Heart right ventricle (tissue), 16 donors: ENCODE data around the gene PURB. TPM values are rescaled to one million over a fixed set of nuclear protein-coding genes. Genes with fewer than 3 reads are reported as not detected.
A peak's percentile ranks its signal among the peaks of the same experiment; 100 is the strongest.

Experiments
- ATAC-seq, 8 donors: fragments of 200-7000 bp; cut with Tn5 transposase; one replicate each; pipeline ENCODE4 v1.9.1; 2020; ENCODE audit warnings: mild to moderate bottlenecking in 8 of 8, moderate library complexity in 8 of 8, moderate number of reproducible peaks in 1 of 8
- DNase-seq, 2 donors: peaks; one replicate each; pipeline ENCODE4 v3.0.0-alpha.2; 2020
- H3K27ac ChIP-seq, 10 donors: fragments of 200-600 bp; sonication (generic) in 2 of 10; one replicate each; pipeline versions ENCODE4 v1.5.0 to v1.8.0; 2020 to 2022; ENCODE audit warnings: mild to moderate bottlenecking in 3 of 10
- H3K27me3 ChIP-seq, 7 donors: fragments of 200-600 bp; one replicate each; pipeline ENCODE4 v1.8.0; 2021 to 2022; ENCODE audit warnings: mild to moderate bottlenecking in 2 of 7
- H3K36me3 ChIP-seq, 9 donors: fragments of 200-600 bp; sonication (generic) in 1 of 9; one replicate each; pipeline versions ENCODE4 v1.5.0 to v1.8.0; 2020 to 2022; ENCODE audit warnings: mild to moderate bottlenecking in 2 of 9
- H3K4me1 ChIP-seq, 9 donors: fragments of 200-600 bp; sonication (generic) in 1 of 9; one replicate each; pipeline versions ENCODE4 v1.5.0 to v1.8.0; 2020 to 2022; ENCODE audit warnings: mild to moderate bottlenecking in 4 of 9
- H3K4me3 ChIP-seq, 10 donors: fragments of 200-600 bp; sonication (generic) in 2 of 10; one replicate each; pipeline versions ENCODE4 v1.5.0 to v1.8.0; 2020 to 2022; ENCODE audit warnings: mild to moderate bottlenecking in 7 of 10, moderate library complexity in 2 of 10
- H3K9me3 ChIP-seq, 11 donors: fragments of 200-600 bp in 10 of 11; sonication (generic) in 2 of 11; one replicate each; pipeline versions ENCODE4 v1.5.0 to v1.8.0; 2013 to 2022; ENCODE audit warnings: mild to moderate bottlenecking in 2 of 11, control low read depth in 1 of 11, moderate library complexity in 1 of 11
- CTCF ChIP-seq, 9 donors: fragments of 200-600 bp; sonication (generic) in 2 of 9; IDR thresholded peaks; one replicate each; pipeline versions ENCODE4 v1.5.0 to v1.8.0; 2021 to 2022; ENCODE audit warnings: antibody characterized with exemption in 9 of 9, mild to moderate bottlenecking in 5 of 9, moderate library complexity in 1 of 9
- WGBS, 2 donors: extraction: QIAGEN DNeasy Blood & Tissue Kit; methylation state at CpG; one replicate each; pipeline ENCODE4 v1.1.7; 2013; ENCODE audit warnings: inconsistent platforms in 1 of 2; 5-methylcytosine and 5-hydroxymethylcytosine counted together
- intact Hi-C, 10 donors: fragments of 100-400 bp; cut with DNase I; formaldehyde crosslinking; loops; one replicate each; pipeline versions ENCODE4 v1.11.1 to v1.14.2; 2022
- polyA plus RNA-seq, 2 donors: library from polyadenylated mRNA; stranded (reverse); fragments of 200-250 nt; gene quantifications; one replicate each; pipeline ENCODE4 v1.2.3, GENCODE V29; 2013
- total RNA-seq, 10 donors: library from RNA; stranded (reverse); fragmentation: NEBNext Ultra II Directional in 3 of 10; extraction: Animal tissue kit (Norgen Biotek cat#: 25700) in 3 of 10; gene quantifications; one replicate each; pipeline versions ENCODE4 v1.2.1 to v1.2.4, GENCODE V29; 2021 to 2023
- donor health status: Arrhythmogenic right ventricular cardiomyopathy.
- donor health status: ischemic (EF 13 %, LVEDD 7.1; RV severe dilation, severe dysfunction).
- donor health status: healthy with polysubstance abuse.
- donor health status: DM: no; HTN: yes; CAD: no.
- donor health status: DM: no; HTN: no; CAD: no.
- donor health status: ischemic (EF 25% LVEDD 6.9; RV normal size, moderate dysfunction).
- donor health status: ischemic (EF 25% LVEDD 5.7; RV mildly dilated, moderate dysfunction).
- donor health status: healthy.
- donor health status: DM: yes; HTN: yes; CAD: no.
- donor health status: Ischemic cardiomyopathy.
- donor health status: ischemic (EF 35%, LVEDD 5.7; RV mildly dilated, moderate dysfunction).
- donor health status: nonischemic (EF 11% LVEDD 7.7; RV severe dilation, severe dysfunction).
- donor health status: DM: yes; HTN: yes; CAD: no.
- donor health status: PGD.
- donor health status: ischemic (EF 29% LVEDD 5.4; RV normal size, mild dysfunction).
- donor health status: nonischemic (EF 23%, LVEDD 6.1; RV moderate dilation, normal function).

The PURB gene
- total and polyA plus RNA-seq, 12 donors: 6.6 to 18.7 (median 16.4) TPM

- Histone ChIP-seq H3K36me3 (no peaks in the 10 kb centered on the region), H3K4me1 (peaks cover 0 to 4% (median 0%) of the 10 kb centered on the region in 9 donors), H3K27ac (no peak overlapping the region), H3K9me3 (no peaks in the 10 kb centered on the region), H3K4me3 (no peak overlapping the region), H3K27me3 (peaks cover 0 to 9% (median 0%) of the 10 kb centered on the region in 7 donors)
- DNase-seq (no peak), ATAC-seq (peak in 1 of 8 donors; percentile 39)
- peak in 4 of 9 donors; percentile 4 to 40 (median 22) for TF ChIP-seq CTCF (IDR thresholded peaks at IDR 0.05)
- WGBS, 2 donors: 60 to 61% methylated on average over 8 of the region's 8 CpGs
- intact Hi-C loops: loop anchor here (1.0 to 5.0 kb wide), 9 partner anchors 60 to 340 kb away; partner anchors contain the start of gene TMED4 (in 1 of the 10)
Measured at GRCh38 chr7:44922351-44922694, 37.0 kb upstream of the PURB start.

GRCh38 chr7:44921607-44922350 lies 36.4 kb upstream of the PURB start:
- DNase-seq (peak; percentile 89 to 94), ATAC-seq (peak; percentile 94 to 97 (median 96))
- no peak overlapping the region for H3K4me3 ChIP-seq
- H3K27me3 ChIP-seq: peaks cover 0 to 4% (median 0%) of the 10 kb centered on the region in 7 donors
- H3K36me3 ChIP-seq: no peaks in the 10 kb centered on the region
- H3K27ac ChIP-seq: no peak overlapping the region
- no peaks in the 10 kb centered on the region for H3K9me3 ChIP-seq
- peak; percentile 85 to 94 (median 92) for TF ChIP-seq CTCF (IDR thresholded peaks at IDR 0.05)
- intact Hi-C loops: loop anchor here (1.0 to 5.0 kb wide), 9 partner anchors 59 to 339 kb away; partner anchors contain the start of gene TMED4 (in 1 of the 10)
- H3K4me1 ChIP-seq: peaks cover 0 to 4% (median 0%) of the 10 kb centered on the region in 9 donors
- WGBS, 2 donors: 37 to 43% methylated on average over 13 to 14 of the region's 14 CpGs

- no peak for ATAC-seq
- intact Hi-C loops: loop anchor here in 9 of 10 donors (2.0 to 5.0 kb wide), 5 partner anchors 58 to 338 kb away; partner anchors contain the start of gene TMED4 (in 1 of the 9)
- WGBS, 2 donors: 67 to 81% methylated on average over 3 of the region's 3 CpGs
Measured at GRCh38 chr7:44920119-44920518, 34.8 kb upstream of the PURB start.

GRCh38 chr7:44918029-44918428 lies 32.7 kb upstream of the PURB start:
- H3K36me3 ChIP-seq: no peaks in the 10 kb centered on the region
- H3K27me3 ChIP-seq: no peaks in the 10 kb centered on the region
- TF ChIP-seq CTCF (IDR thresholded peaks at IDR 0.05): no peak
- peaks cover 0 to 4% (median 0%) of the 10 kb centered on the region in 9 donors for H3K4me1 ChIP-seq
- no peak for ATAC-seq
- intact Hi-C loops: loop anchor here in 1 of 10 donors (10.0 kb wide), 1 partner anchor 323 kb away; no protein-coding TSS in a partner anchor
- no peak overlapping the region for H3K27ac ChIP-seq
- H3K9me3 ChIP-seq: no peaks in the 10 kb centered on the region
- no peak overlapping the region for H3K4me3 ChIP-seq
- DNase-seq: no peak

More at GRCh38 chr7:44920119-44920518, 34.8 kb upstream of the PURB start:
- DNase-seq: no peak
- TF ChIP-seq CTCF (IDR thresholded peaks at IDR 0.05): no peak
- Histone ChIP-seq H3K27me3 (no peaks in the 10 kb centered on the region), H3K36me3 (no peaks in the 10 kb centered on the region), H3K9me3 (no peaks in the 10 kb centered on the region), H3K4me1 (peaks cover 0 to 4% (median 0%) of the 10 kb centered on the region in 9 donors), H3K27ac (no peak overlapping the region), H3K4me3 (no peak overlapping the region)
